ENCODE measurements around the gene FILIP1L. TPM values are rescaled to one million over a fixed set of nuclear protein-coding genes. Genes with fewer than 3 reads are reported as not detected.

Gene FILIP1L
- polyA plus RNA-seq, 3 donors = 0.13 to 0.40 (median 0.25) TPM

DNA sequence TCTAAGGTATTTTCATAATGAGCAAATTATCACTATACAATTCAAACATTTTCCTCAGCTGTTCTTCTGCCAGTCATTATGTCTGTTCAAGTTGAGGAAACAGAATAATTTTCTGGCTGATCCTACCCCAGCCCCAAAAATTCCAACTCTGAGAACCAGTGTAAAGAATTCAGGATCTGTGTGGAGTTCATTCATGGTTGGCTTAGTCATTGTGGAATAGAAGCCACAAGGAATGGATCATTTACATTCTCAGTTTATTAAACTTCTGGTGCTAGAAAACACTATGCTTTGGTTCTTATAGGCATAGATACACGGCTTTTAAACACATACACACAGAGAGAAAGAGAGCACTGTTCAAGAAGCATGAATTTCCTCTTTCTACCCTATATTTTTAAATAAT lies 162.0 kb downstream of the FILIP1L start:
- Mint-ChIP-seq H3K36me3 (no peaks in the 10 kb centered on the region), H3K27me3 (ENCODE audit: low read depth in 3 of 3) (no peaks in the 10 kb centered on the region), H3K4me1 (no peaks in the 10 kb centered on the region), H3K4me3 (no peak overlapping the region), H3K27ac (no peak overlapping the region), H3K9me3 (no peaks in the 10 kb centered on the region)
- Histone ChIP-seq H3K79me2 (ENCODE audit: insufficient read depth, low read length) (no peaks in the 10 kb centered on the region), H4K20me1 (ENCODE audit: insufficient read depth, low read length) (no peaks in the 10 kb centered on the region), H2AFZ (ENCODE audit: insufficient read depth, low read depth, low read length, poor library complexity, severe bottlenecking) (no peak overlapping the region), H3K27ac (ENCODE audit: low read depth in 1 of 2, low read length in 2 of 2) (no peak overlapping the region), H3K36me3 (replicated peaks in 1 of 2; ENCODE audit: control insufficient read depth in 1 of 2, insufficient read depth in 2 of 2, low read length in 2 of 2) (no peaks in the 10 kb centered on the region), H3K9ac (ENCODE audit: insufficient read depth, low read length, poor library complexity, severe bottlenecking) (no peak overlapping the region), H3K4me1 (ENCODE audit: control insufficient read depth in 1 of 2, insufficient read depth in 2 of 2, low read length in 2 of 2) (no peaks in the 10 kb centered on the region), H3K4me3 (replicated peaks in 1 of 3; ENCODE audit: low read depth in 2 of 3, low read length in 3 of 3) (no peak overlapping the region), H3K27me3 (ENCODE audit: control insufficient read depth in 2 of 2, insufficient read depth in 2 of 2, low read length in 2 of 2) (no peaks in the 10 kb centered on the region), H3K4me2 (replicated peaks; ENCODE audit: extremely low read depth, low read length, poor library complexity, severe bottlenecking) (no peak overlapping the region), H3K9me3 (replicated peaks in 1 of 2; ENCODE audit: control insufficient read depth in 1 of 2, insufficient read depth in 1 of 2, low read length in 2 of 2) (no peaks in the 10 kb centered on the region)
- DNase-seq = no peak
- no CpG with 5 or more reads among the region's 1 CpG for WGBS (ENCODE audit: insufficient coverage)
- intact Hi-C loops (cut with micrococcal nuclease) = no loop called here
- no peak for TF ChIP-seq CTCF (IDR thresholded peaks at IDR 0.05)

DNA sequence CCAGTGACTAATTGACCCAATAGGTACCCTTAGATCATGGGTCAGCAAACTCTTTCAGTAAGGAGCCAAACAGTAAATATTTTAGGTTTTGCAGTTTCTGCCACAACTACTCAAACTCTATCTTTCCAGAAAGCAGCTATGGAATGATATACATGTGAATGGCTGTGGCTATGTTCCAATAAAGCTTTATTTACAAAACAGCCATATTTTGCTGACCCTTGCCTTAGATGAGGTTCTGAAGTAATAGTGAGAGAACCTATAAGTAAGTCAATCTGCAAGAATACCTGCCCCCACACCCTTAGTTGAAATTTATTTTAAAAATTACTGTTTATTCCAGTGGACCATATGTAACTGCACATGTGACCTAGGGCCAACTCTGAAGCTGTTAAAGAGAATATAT lies 162.6 kb downstream of the FILIP1L start:
- H3K36me3 ChIP-seq (replicated peaks in 1 of 2; ENCODE audit: control insufficient read depth in 1 of 2, insufficient read depth in 2 of 2, low read length in 2 of 2) = no peaks in the 10 kb centered on the region
- TF ChIP-seq CTCF (IDR thresholded peaks at IDR 0.05) = no peak
- H2AFZ ChIP-seq (ENCODE audit: insufficient read depth, low read depth, low read length, poor library complexity, severe bottlenecking) = no peak overlapping the region
- no peaks in the 10 kb centered on the region for H3K4me1 ChIP-seq (ENCODE audit: control insufficient read depth in 1 of 2, insufficient read depth in 2 of 2, low read length in 2 of 2)
- no peaks in the 10 kb centered on the region for H3K9me3 Mint-ChIP-seq
- no peaks in the 10 kb centered on the region for H3K4me1 Mint-ChIP-seq
- H3K9ac ChIP-seq (ENCODE audit: insufficient read depth, low read length, poor library complexity, severe bottlenecking) = no peak overlapping the region
- H3K4me3 ChIP-seq (replicated peaks in 1 of 3; ENCODE audit: low read depth in 2 of 3, low read length in 3 of 3) = no peak overlapping the region
- H3K27ac ChIP-seq (ENCODE audit: low read depth in 1 of 2, low read length in 2 of 2) = no peak overlapping the region
- no peaks in the 10 kb centered on the region for H3K79me2 ChIP-seq (ENCODE audit: insufficient read depth, low read length)
- intact Hi-C loops (cut with micrococcal nuclease) = no loop called here
- no peaks in the 10 kb centered on the region for H3K9me3 ChIP-seq (replicated peaks in 1 of 2; ENCODE audit: control insufficient read depth in 1 of 2, insufficient read depth in 1 of 2, low read length in 2 of 2)
- H3K27me3 Mint-ChIP-seq (ENCODE audit: low read depth in 3 of 3) = no peaks in the 10 kb centered on the region
- no peaks in the 10 kb centered on the region for H4K20me1 ChIP-seq (ENCODE audit: insufficient read depth, low read length)
- no peak overlapping the region for H3K27ac Mint-ChIP-seq
- H3K27me3 ChIP-seq (ENCODE audit: control insufficient read depth in 2 of 2, insufficient read depth in 2 of 2, low read length in 2 of 2) = no peaks in the 10 kb centered on the region
- no peak overlapping the region for H3K4me3 Mint-ChIP-seq
- no peak for DNase-seq
- no peak overlapping the region for H3K4me2 ChIP-seq (replicated peaks; ENCODE audit: extremely low read depth, low read length, poor library complexity, severe bottlenecking)
- no peaks in the 10 kb centered on the region for H3K36me3 Mint-ChIP-seq

Data from CD14-positive monocyte (primary cell).